Rectal smooth muscle tissue (tissue), 1 donor: ENCODE data around the gene BACH2.
"Not testable (repeated sequence)": the region's sequence is repeated elsewhere in the genome, so short reads cannot be mapped to it uniquely, and the experiment has no call there.

ENCODE experiments used
- H3K27ac ChIP-seq: one replicate; pipeline ENCODE4 v1.7.0; 2013; ENCODE audit warnings: low read depth, low read length, inconsistent platforms
- H3K27me3 ChIP-seq: one replicate; pipeline ENCODE4 v1.7.0; 2013; ENCODE audit warnings: low read length; ENCODE audit not compliant: control insufficient read depth, insufficient read depth
- H3K36me3 ChIP-seq: one replicate; pipeline ENCODE4 v1.7.0; 2013; ENCODE audit warnings: low read length; ENCODE audit not compliant: control insufficient read depth, insufficient read depth
- H3K4me1 ChIP-seq: one replicate; pipeline ENCODE4 v1.7.0; 2013; ENCODE audit warnings: low read length; ENCODE audit not compliant: control insufficient read depth, insufficient read depth
- H3K4me3 ChIP-seq: one replicate; pipeline ENCODE4 v1.7.0; 2013; ENCODE audit warnings: low read length
- H3K9ac ChIP-seq: one replicate; pipeline ENCODE4 v1.7.0; 2013; ENCODE audit warnings: low read length

BACH2 gene

GRCh38 chr6:89975366-89975765 lies 321.3 kb downstream of the BACH2 start:
- no peak overlapping the region for H3K9ac ChIP-seq
- no peaks in the 10 kb centered on the region for H3K4me1 ChIP-seq
- no peaks in the 10 kb centered on the region for H3K36me3 ChIP-seq
- H3K27me3 ChIP-seq, result no peaks in the 10 kb centered on the region
- H3K27ac ChIP-seq, result no peak overlapping the region
- no peak overlapping the region for H3K4me3 ChIP-seq

GRCh38 chr6:89974834-89975233 lies 321.8 kb downstream of the BACH2 start:
- no peaks in the 10 kb centered on the region for H3K4me1 ChIP-seq
- H3K36me3 ChIP-seq, result no peaks in the 10 kb centered on the region
- H3K27me3 ChIP-seq, result no peaks in the 10 kb centered on the region
- H3K27ac ChIP-seq, result no peak overlapping the region
- H3K4me3 ChIP-seq, result no peak overlapping the region
- no peak overlapping the region for H3K9ac ChIP-seq

- H3K27ac ChIP-seq, result no peak overlapping the region
- no peak overlapping the region for H3K9ac ChIP-seq
- no peaks in the 10 kb centered on the region for H3K27me3 ChIP-seq
- no peaks in the 10 kb centered on the region for H3K4me1 ChIP-seq
- no peaks in the 10 kb centered on the region for H3K36me3 ChIP-seq
- H3K4me3 ChIP-seq, result no peak overlapping the region
Measured at GRCh38 chr6:89972025-89972381, 324.6 kb downstream of the BACH2 start.

- not testable (repeated sequence) for H3K4me1 ChIP-seq, H3K27ac ChIP-seq, H3K4me3 ChIP-seq, H3K36me3 ChIP-seq, H3K9ac ChIP-seq, H3K27me3 ChIP-seq
Measured at GRCh38 chr6:89971338-89972024, 325.2 kb downstream of the BACH2 start.

GRCh38 chr6:89970609-89971337 lies 325.9 kb downstream of the BACH2 start:
- Histone ChIP-seq H3K27me3 (no peaks in the 10 kb centered on the region), H3K9ac (no peak overlapping the region), H3K36me3 (no peaks in the 10 kb centered on the region), H3K27ac (no peak overlapping the region), H3K4me1 (no peaks in the 10 kb centered on the region), H3K4me3 (no peak overlapping the region)

GRCh38 chr6:89970072-89970471 lies 326.6 kb downstream of the BACH2 start:
- Histone ChIP-seq H3K36me3 (no peaks in the 10 kb centered on the region), H3K27me3 (no peaks in the 10 kb centered on the region), H3K4me3 (no peak overlapping the region), H3K27ac (no peak overlapping the region), H3K4me1 (no peaks in the 10 kb centered on the region), H3K9ac (no peak overlapping the region)

GRCh38 chr6:89966913-89967312 lies 329.7 kb downstream of the BACH2 start:
- H3K27ac ChIP-seq, result no peak overlapping the region
- H3K4me1 ChIP-seq, result no peaks in the 10 kb centered on the region
- H3K27me3 ChIP-seq, result no peaks in the 10 kb centered on the region
- H3K4me3 ChIP-seq, result no peak overlapping the region
- no peaks in the 10 kb centered on the region for H3K36me3 ChIP-seq
- H3K9ac ChIP-seq, result no peak overlapping the region

- Histone ChIP-seq H3K4me3 (no peak overlapping the region), H3K27ac (no peak overlapping the region), H3K36me3 (no peaks in the 10 kb centered on the region), H3K27me3 (no peaks in the 10 kb centered on the region), H3K9ac (no peak overlapping the region), H3K4me1 (no peaks in the 10 kb centered on the region)
Measured at GRCh38 chr6:89966228-89966544, 330.5 kb downstream of the BACH2 start.

- Histone ChIP-seq H3K4me3 (no peak overlapping the region), H3K9ac (no peak overlapping the region), H3K4me1 (no peaks in the 10 kb centered on the region), H3K27ac (no peak overlapping the region), H3K27me3 (no peaks in the 10 kb centered on the region), H3K36me3 (no peaks in the 10 kb centered on the region)
Measured at GRCh38 chr6:89965441-89966227, 331.0 kb downstream of the BACH2 start.

- Histone ChIP-seq H3K9ac (no peak overlapping the region), H3K4me3 (no peak overlapping the region), H3K27me3 (no peaks in the 10 kb centered on the region), H3K27ac (no peak overlapping the region), H3K36me3 (no peaks in the 10 kb centered on the region), H3K4me1 (no peaks in the 10 kb centered on the region)
Measured at GRCh38 chr6:89963391-89963790, 333.3 kb downstream of the BACH2 start.

GRCh38 chr6:89961481-89961880 lies 335.2 kb downstream of the BACH2 start:
- no peaks in the 10 kb centered on the region for H3K27me3 ChIP-seq
- no peaks in the 10 kb centered on the region for H3K4me1 ChIP-seq
- no peak overlapping the region for H3K9ac ChIP-seq
- H3K27ac ChIP-seq, result no peak overlapping the region
- H3K36me3 ChIP-seq, result no peaks in the 10 kb centered on the region
- no peak overlapping the region for H3K4me3 ChIP-seq

GRCh38 chr6:89959883-89960282 lies 336.8 kb downstream of the BACH2 start:
- Histone ChIP-seq H3K36me3 (no peaks in the 10 kb centered on the region), H3K27me3 (no peaks in the 10 kb centered on the region), H3K4me1 (no peaks in the 10 kb centered on the region), H3K27ac (no peak overlapping the region), H3K9ac (no peak overlapping the region), H3K4me3 (no peak overlapping the region)
